Thyroid gland (tissue), 4 donors: ENCODE results near the gene SPTLC2.

ENCODE experiments used
- POLR2A ChIP-seq, 2 donors: fragments of 450-650 bp; IDR thresholded peaks; one replicate each; pipeline ENCODE4 v1.6.1; 2017; ENCODE audit warnings: antibody characterized with exemption in 2 of 2, mild to moderate bottlenecking in 2 of 2, moderate library complexity in 1 of 2
- TF ChIP-seq, protein P1 (sequence below), 6 experiments: fragments of 200-600 bp in 3 of 6; fragments of 450-650 bp in 3 of 6; sonication (generic) in 3 of 6; IDR thresholded peaks; one replicate each; pipeline ENCODE4 v1.5.1; 2016 to 2019; ENCODE audit warnings: antibody characterized with exemption in 6 of 6, mild to moderate bottlenecking in 2 of 6, inconsistent platforms in 1 of 6, moderate library complexity in 1 of 6

DNA sequence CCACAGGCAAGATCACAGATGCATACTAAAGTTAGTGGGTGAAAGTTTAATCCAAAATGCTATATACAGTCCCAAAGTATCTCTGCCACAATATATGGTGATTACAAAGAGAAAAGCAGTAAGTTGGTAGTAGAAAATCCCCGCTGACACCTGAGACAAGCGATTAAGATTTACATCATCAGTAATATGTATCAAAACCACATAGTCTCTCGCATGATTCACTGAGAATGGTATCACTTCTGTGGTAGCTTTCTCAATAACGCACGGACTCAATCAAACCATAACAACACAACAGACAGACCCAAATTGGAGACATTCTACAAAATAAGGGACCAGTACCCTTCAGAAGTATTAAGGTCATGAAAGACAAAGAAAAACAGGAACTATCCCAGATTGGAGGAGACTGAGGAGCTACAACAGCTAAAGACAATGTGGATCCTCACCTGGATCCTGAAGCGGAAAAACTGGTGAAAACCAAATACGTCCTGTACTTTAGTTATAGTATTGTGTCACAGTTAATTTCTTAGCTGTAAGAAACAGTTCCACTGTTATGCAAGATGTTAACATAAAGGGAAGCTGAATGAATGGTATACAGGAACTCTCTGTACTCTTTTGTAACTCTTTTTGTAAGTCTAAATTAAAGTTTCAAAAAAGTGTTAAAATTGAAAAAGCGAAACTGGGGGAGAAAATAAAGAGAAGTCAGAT, 51.0 kb downstream of the SPTLC2 start:
- TF ChIP-seq, protein P1, sequence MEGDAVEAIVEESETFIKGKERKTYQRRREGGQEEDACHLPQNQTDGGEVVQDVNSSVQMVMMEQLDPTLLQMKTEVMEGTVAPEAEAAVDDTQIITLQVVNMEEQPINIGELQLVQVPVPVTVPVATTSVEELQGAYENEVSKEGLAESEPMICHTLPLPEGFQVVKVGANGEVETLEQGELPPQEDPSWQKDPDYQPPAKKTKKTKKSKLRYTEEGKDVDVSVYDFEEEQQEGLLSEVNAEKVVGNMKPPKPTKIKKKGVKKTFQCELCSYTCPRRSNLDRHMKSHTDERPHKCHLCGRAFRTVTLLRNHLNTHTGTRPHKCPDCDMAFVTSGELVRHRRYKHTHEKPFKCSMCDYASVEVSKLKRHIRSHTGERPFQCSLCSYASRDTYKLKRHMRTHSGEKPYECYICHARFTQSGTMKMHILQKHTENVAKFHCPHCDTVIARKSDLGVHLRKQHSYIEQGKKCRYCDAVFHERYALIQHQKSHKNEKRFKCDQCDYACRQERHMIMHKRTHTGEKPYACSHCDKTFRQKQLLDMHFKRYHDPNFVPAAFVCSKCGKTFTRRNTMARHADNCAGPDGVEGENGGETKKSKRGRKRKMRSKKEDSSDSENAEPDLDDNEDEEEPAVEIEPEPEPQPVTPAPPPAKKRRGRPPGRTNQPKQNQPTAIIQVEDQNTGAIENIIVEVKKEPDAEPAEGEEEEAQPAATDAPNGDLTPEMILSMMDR (IDR thresholded peaks at IDR 0.05) = no peak
- no peak for TF ChIP-seq POLR2A (IDR thresholded peaks at IDR 0.05)
